Endodermal cell (in vitro differentiated cells): Measurements from ENCODE around the gene TMBIM6. TPM values are rescaled to one million over a fixed set of nuclear protein-coding genes. Genes with fewer than 3 reads are reported as not detected.

Experiments
- DNase-seq: peaks from one replicate; pipeline ENCODE4 v3.0.0-alpha.2; 2017
- H3K27ac ChIP-seq: 2 replicates; pipeline ENCODE4 v1.5.1; 2013; ENCODE audit warnings: mild to moderate bottlenecking, low read depth, low read length, moderate library complexity
- H3K27me3 ChIP-seq: 2 replicates; pipeline ENCODE4 v1.6.1; 2013; ENCODE audit warnings: mild to moderate bottlenecking, low read length, moderate library complexity; ENCODE audit not compliant: insufficient read depth, control insufficient read depth, poor library complexity, severe bottlenecking
- H3K36me3 ChIP-seq: 2 replicates; pipeline ENCODE4 v1.7.0; 2013; ENCODE audit warnings: mild to moderate bottlenecking, low read length, moderate library complexity; ENCODE audit not compliant: control insufficient read depth, insufficient read depth
- H3K4me1 ChIP-seq: one replicate; pipeline ENCODE4 v1.7.0; 2013; ENCODE audit warnings: low read length; ENCODE audit not compliant: control insufficient read depth, insufficient read depth
- H3K4me3 ChIP-seq: 2 replicates; pipeline ENCODE4 v1.5.1; 2013; ENCODE audit warnings: mild to moderate bottlenecking, low read length, moderate library complexity
- H3K9ac ChIP-seq: 2 replicates; pipeline ENCODE4 v1.6.1; 2013; ENCODE audit warnings: mild to moderate bottlenecking, low read length, moderate library complexity; ENCODE audit not compliant: poor library complexity, severe bottlenecking; ENCODE audit errors: extremely low read depth
- H3K9me3 ChIP-seq: 2 replicates; pipeline ENCODE4 v1.6.1; 2013; ENCODE audit warnings: mild to moderate bottlenecking, low read length, moderate library complexity; ENCODE audit not compliant: control insufficient read depth
- H3K27ac Mint-ChIP-seq: 2 replicates; pipeline ENCODE4 v1.8.0; 2020; ENCODE audit warnings: mixed read lengths
- H3K27me3 Mint-ChIP-seq: 2 replicates; pipeline ENCODE4 v1.8.0; 2021; ENCODE audit warnings: mild to moderate bottlenecking, mixed read lengths; ENCODE audit not compliant: insufficient read depth
- H3K36me3 Mint-ChIP-seq: 2 replicates; pipeline ENCODE4 v1.8.0; 2020; ENCODE audit warnings: low read depth, mixed read lengths
- H3K4me1 Mint-ChIP-seq: 2 replicates; pipeline ENCODE4 v1.8.0; 2020; ENCODE audit warnings: mixed read lengths
- H3K4me3 Mint-ChIP-seq: 2 replicates; pipeline ENCODE4 v1.8.0; 2020; ENCODE audit warnings: mild to moderate bottlenecking, moderate library complexity, mixed read lengths
- H3K9me3 Mint-ChIP-seq: 2 replicates; pipeline ENCODE4 v1.8.0; 2020; ENCODE audit warnings: mild to moderate bottlenecking, mixed read lengths
- CTCF ChIP-seq: fragments of 200-600 bp; sonication (generic); conservative IDR thresholded peaks from 2 replicates; pipeline ENCODE4 v1.5.0; 2021; ENCODE audit warnings: antibody characterized with exemption, mild to moderate bottlenecking
- WGBS, 2 experiments: methylation state at CpG; one replicate each; pipeline versions ENCODE4 v1.1.5 to v1.1.7; 2013; ENCODE audit warnings: missing lambda C conversion rate in 2 of 2, mixed read lengths in 1 of 2; ENCODE audit not compliant: insufficient coverage in 1 of 2, insufficient read length in 1 of 2; 5-methylcytosine and 5-hydroxymethylcytosine counted together
- total RNA-seq, 2 donors: library from RNA; stranded (reverse); fragmentation: NEBNext Ultra II Directional in 1 of 2; extraction: Animal tissue kit (Norgen Biotek cat#: 25700) in 1 of 2; gene quantifications; 2 replicates in 1 of 2; 3 replicates in 1 of 2; pipeline ENCODE4 v1.2.1, GENCODE V29; 2021

TMBIM6 gene
- total RNA-seq, 2 donors from 2014 or later = 426 to 455 TPM

- Histone ChIP-seq H3K9me3 (no peaks in the 10 kb centered on the region), H3K4me3 (no peak overlapping the region), H3K36me3 (no peaks in the 10 kb centered on the region), H3K4me1 (no peaks in the 10 kb centered on the region), H3K27ac (no peak overlapping the region), H3K27me3 (peaks cover 5% of the 10 kb centered on the region), H3K9ac (no peak overlapping the region)
- Mint-ChIP-seq H3K4me3 (no peak overlapping the region), H3K4me1 (peaks cover 10% of the 10 kb centered on the region), H3K9me3 (no peaks in the 10 kb centered on the region), H3K27me3 (peaks cover 18% of the 10 kb centered on the region), H3K36me3 (no peaks in the 10 kb centered on the region), H3K27ac (no peak overlapping the region)
- peak; percentile 93 for DNase-seq
- peak; percentile 90 for TF ChIP-seq CTCF
- 17 to 21% methylated on average over 7 of the region's 7 CpGs for WGBS, 2 experiments
These were observed 35.1 kb downstream of the TMBIM6 start for GRCh38 chr12:49776413-49776812.

- no peaks in the 10 kb centered on the region for H3K36me3 Mint-ChIP-seq
- no peaks in the 10 kb centered on the region for H3K9me3 Mint-ChIP-seq
- H3K4me3 Mint-ChIP-seq = no peak overlapping the region
- no peak for TF ChIP-seq CTCF
- Histone ChIP-seq H3K4me1 (no peaks in the 10 kb centered on the region), H3K4me3 (no peak overlapping the region), H3K9me3 (no peaks in the 10 kb centered on the region), H3K27me3 (peaks cover 5% of the 10 kb centered on the region), H3K27ac (no peak overlapping the region), H3K9ac (no peak overlapping the region), H3K36me3 (no peaks in the 10 kb centered on the region)
- peaks cover 10% of the 10 kb centered on the region for H3K4me1 Mint-ChIP-seq
- WGBS, 2 experiments = 89 to 97% methylated on average over 4 to 5 of the region's 5 CpGs
- DNase-seq = peak; percentile 69
- no peak overlapping the region for H3K27ac Mint-ChIP-seq
- peaks cover 18% of the 10 kb centered on the region for H3K27me3 Mint-ChIP-seq
These were observed 35.5 kb downstream of the TMBIM6 start for GRCh38 chr12:49776858-49777257.

- TF ChIP-seq CTCF = no peak
- Mint-ChIP-seq H3K4me3 (no peak overlapping the region), H3K36me3 (no peaks in the 10 kb centered on the region), H3K27me3 (peaks cover 18% of the 10 kb centered on the region), H3K4me1 (peaks cover 10% of the 10 kb centered on the region), H3K27ac (no peak overlapping the region), H3K9me3 (no peaks in the 10 kb centered on the region)
- no peak for DNase-seq
- H3K9ac ChIP-seq = no peak overlapping the region
- no peak overlapping the region for H3K27ac ChIP-seq
- no peaks in the 10 kb centered on the region for H3K36me3 ChIP-seq
- no peak overlapping the region for H3K4me3 ChIP-seq
- H3K9me3 ChIP-seq = no peaks in the 10 kb centered on the region
- H3K4me1 ChIP-seq = no peaks in the 10 kb centered on the region
- H3K27me3 ChIP-seq = peaks cover 5% of the 10 kb centered on the region
- 94 to 96% methylated on average over 2 to 3 of the region's 3 CpGs for WGBS, 2 experiments
These were observed 36.0 kb downstream of the TMBIM6 start for GRCh38 chr12:49777341-49777740.
